Measurements from ENCODE around the gene DPH2. TPM values are rescaled to one million over a fixed set of nuclear protein-coding genes. Genes with fewer than 3 reads are reported as not detected.

DPH2 gene
- polyA plus RNA-seq, 5 donors = 12.8 to 25.5 (median 19.6) TPM

- DNase-seq = no peak
Measured at GRCh38 chr1:43942411-43942810, 27.4 kb upstream of the DPH2 start.

GRCh38 chr1:43944860-43945259 lies 24.9 kb upstream of the DPH2 start:
- DNase-seq = no peak

- DNase-seq = no peak
Measured at GRCh38 chr1:43945674-43946235, 24.1 kb upstream of the DPH2 start.

- peak; percentile 95 to 97 for DNase-seq
Measured at GRCh38 chr1:43946236-43947060, 23.4 kb upstream of the DPH2 start, which contains the start of gene IPO13. Gene IPO13 (plus strand): TSS chr1:43946950. CDS start chr1:43947601, 651 bp downstream.

- DNase-seq = no peak
Measured at GRCh38 chr1:43947061-43947873, 22.5 kb upstream of the DPH2 start.

GRCh38 chr1:43947874-43948437 lies 21.9 kb upstream of the DPH2 start:
- DNase-seq = no peak

- DNase-seq = no peak
Measured at GRCh38 chr1:43949678-43950077, 20.1 kb upstream of the DPH2 start.

GRCh38 chr1:43951021-43951985 lies 18.5 kb upstream of the DPH2 start:
- no peak for DNase-seq

- no peak for DNase-seq
Measured at GRCh38 chr1:43952731-43953346, 17.0 kb upstream of the DPH2 start.

- DNase-seq = no peak
Measured at GRCh38 chr1:43953361-43953760, 16.4 kb upstream of the DPH2 start.

- DNase-seq = no peak
Measured at GRCh38 chr1:43954036-43954435, 15.8 kb upstream of the DPH2 start.

- no peak for DNase-seq
Measured at GRCh38 chr1:43956234-43956633, 13.6 kb upstream of the DPH2 start.

GRCh38 chr1:43957407-43958040 lies 12.3 kb upstream of the DPH2 start:
- no peak for DNase-seq

- DNase-seq = no peak
Measured at GRCh38 chr1:43958351-43959255, 11.2 kb upstream of the DPH2 start.

GRCh38 chr1:43960798-43961197 lies 9.0 kb upstream of the DPH2 start:
- no peak for DNase-seq

- no peak for DNase-seq
Measured at GRCh38 chr1:43961692-43962091, 8.1 kb upstream of the DPH2 start.

- DNase-seq = no peak
Measured at GRCh38 chr1:43962324-43962723, 7.5 kb upstream of the DPH2 start.

- DNase-seq = no peak
Measured at GRCh38 chr1:43963006-43963405, 6.8 kb upstream of the DPH2 start.

GRCh38 chr1:43963890-43964289 lies 5.9 kb upstream of the DPH2 start:
- no peak for DNase-seq
